AG09319 (cell line): Measurements from ENCODE around the gene DUSP9.

Experiments
- DNase-seq: peaks from one replicate; pipeline ENCODE4 v3.0.0-alpha.2; 2010; ENCODE audit warnings: low read depth; ENCODE audit errors: extremely low read depth
- TF ChIP-seq, protein P1 (sequence below): IDR thresholded peaks from 2 replicates; pipeline ENCODE4 v1.5.1; 2011; ENCODE audit warnings: low read depth, mild to moderate bottlenecking, inconsistent platforms, low read length, moderate library complexity

Gene DUSP9

DNA sequence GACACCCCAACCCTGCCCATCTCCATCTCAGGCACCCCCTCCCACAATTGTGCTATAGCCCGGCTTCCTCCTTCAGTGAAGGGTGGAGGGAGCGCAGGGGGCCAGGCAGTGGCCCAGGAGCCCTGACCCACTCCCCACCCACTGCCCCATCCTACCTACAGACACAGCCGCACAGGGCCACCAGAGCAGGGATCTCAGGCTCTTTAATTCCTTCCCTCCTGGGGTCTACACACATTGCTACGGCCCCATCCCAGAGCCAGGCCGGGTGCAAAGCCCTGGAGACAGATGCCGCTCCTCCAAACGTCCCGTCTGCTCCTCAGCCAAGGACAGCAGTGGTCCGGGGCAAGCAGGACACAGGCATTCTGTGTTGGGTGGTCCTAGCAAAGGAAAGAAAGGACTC, 12.8 kb upstream of the DUSP9 start:
- no peak for DNase-seq
- TF ChIP-seq, protein P1, sequence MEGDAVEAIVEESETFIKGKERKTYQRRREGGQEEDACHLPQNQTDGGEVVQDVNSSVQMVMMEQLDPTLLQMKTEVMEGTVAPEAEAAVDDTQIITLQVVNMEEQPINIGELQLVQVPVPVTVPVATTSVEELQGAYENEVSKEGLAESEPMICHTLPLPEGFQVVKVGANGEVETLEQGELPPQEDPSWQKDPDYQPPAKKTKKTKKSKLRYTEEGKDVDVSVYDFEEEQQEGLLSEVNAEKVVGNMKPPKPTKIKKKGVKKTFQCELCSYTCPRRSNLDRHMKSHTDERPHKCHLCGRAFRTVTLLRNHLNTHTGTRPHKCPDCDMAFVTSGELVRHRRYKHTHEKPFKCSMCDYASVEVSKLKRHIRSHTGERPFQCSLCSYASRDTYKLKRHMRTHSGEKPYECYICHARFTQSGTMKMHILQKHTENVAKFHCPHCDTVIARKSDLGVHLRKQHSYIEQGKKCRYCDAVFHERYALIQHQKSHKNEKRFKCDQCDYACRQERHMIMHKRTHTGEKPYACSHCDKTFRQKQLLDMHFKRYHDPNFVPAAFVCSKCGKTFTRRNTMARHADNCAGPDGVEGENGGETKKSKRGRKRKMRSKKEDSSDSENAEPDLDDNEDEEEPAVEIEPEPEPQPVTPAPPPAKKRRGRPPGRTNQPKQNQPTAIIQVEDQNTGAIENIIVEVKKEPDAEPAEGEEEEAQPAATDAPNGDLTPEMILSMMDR, result no peak

DNA sequence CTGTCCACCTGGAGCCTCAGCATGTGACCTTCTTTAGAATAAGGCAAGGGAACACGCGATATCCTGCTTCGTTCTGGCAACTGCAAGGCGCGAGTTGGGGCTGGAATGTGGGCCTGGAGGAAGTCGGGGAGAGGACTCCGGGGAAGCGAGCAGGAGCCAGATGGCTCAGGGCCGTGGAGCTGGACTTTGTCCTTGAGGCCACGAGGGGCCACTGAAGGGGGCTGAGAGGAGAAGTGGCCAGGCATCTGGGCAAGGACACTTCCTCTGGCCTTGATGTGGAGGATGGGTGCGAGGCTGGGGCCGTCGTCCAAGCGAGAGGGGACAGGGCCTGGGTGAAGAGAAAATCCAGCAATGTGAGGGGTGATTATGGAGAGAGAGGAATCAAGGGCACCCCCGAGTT, 12.2 kb upstream of the DUSP9 start:
- TF ChIP-seq, protein P1, result no peak
- no peak for DNase-seq

DNA sequence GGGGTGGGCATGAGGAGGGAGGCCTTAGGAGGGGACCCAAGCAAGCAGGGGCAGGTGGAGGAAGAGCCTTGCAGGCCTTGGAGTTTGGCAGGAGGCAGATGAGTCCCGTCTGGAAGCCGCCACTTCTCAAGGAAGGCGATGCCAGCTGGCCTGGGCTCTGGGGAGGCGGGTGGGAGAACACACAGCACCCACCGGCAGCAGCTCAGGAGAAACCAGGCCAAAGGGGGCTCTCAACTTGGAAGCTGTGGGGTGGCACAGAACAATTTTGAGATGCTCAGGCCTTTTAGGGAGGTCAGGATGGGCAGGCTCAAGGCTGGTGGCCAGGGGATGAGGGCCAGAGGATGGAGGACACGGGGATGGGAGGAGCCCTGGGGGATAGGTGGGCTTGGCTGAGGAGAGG, 11.6 kb upstream of the DUSP9 start:
- DNase-seq, result no peak
- TF ChIP-seq, protein P1, result no peak

DNA sequence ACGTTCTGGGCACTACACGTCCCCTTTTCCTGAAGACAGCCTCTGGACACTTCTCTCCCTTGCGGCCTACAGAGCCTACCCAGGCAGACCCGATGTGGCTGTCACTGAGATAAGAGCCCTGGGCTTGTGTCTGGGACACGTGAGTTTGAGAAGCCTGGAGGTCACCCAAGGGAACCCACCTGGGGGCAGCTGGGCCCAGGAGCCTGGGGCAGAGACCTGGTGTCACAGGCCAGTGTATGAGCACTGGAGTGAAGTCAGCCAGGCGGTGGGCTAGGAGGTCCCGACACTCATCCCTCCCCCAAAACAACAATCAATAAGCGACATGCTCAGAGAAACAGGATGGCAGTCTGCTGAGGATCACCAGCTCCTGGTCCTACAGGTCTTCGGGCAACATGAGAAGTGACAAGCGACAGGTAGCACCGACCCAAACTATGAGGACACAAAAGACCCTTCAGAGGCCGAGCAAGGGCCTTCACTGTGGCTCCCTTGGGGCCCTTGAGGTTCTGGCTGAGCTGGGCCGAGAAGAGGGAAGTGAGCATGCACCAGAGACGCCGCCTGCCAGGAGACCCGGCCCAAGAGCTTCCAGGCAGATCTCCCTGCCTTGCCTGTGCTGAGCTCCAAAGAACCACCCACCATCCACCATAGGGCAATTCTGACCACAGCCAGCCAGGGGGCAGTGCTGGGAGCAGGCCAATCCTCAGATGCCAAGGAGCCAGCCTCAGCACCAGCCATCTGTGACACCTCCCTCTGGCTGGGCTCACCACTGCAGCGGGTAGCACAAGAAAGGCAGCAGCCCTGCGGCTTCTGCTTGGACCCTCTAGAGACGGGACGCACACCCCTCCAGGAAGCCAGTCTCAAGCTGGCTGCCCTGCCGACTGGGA, 11.0 kb upstream of the DUSP9 start:
- TF ChIP-seq, protein P1, result peak; percentile 15
- no peak for DNase-seq

DNA sequence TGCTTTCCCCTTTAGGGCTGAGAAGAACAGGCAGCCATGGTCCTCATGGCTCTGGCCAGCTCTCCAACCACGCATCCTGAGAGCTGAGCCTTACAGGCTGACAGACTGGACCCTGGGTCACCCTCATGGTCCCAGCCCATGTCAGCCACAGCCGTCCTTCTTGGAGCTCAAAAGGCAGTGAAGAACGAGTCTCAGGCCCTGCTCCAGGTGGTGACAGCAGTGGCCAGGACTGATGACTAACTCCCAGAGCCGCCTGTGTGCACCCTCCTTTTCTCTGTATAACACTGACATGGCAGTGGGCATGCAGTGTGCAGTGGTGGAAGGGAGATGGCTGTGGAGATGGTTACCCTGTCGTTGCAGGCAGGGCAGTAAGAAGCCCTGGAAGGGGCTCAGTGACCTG, 10.3 kb upstream of the DUSP9 start:
- TF ChIP-seq, protein P1, result no peak
- no peak for DNase-seq

DNA sequence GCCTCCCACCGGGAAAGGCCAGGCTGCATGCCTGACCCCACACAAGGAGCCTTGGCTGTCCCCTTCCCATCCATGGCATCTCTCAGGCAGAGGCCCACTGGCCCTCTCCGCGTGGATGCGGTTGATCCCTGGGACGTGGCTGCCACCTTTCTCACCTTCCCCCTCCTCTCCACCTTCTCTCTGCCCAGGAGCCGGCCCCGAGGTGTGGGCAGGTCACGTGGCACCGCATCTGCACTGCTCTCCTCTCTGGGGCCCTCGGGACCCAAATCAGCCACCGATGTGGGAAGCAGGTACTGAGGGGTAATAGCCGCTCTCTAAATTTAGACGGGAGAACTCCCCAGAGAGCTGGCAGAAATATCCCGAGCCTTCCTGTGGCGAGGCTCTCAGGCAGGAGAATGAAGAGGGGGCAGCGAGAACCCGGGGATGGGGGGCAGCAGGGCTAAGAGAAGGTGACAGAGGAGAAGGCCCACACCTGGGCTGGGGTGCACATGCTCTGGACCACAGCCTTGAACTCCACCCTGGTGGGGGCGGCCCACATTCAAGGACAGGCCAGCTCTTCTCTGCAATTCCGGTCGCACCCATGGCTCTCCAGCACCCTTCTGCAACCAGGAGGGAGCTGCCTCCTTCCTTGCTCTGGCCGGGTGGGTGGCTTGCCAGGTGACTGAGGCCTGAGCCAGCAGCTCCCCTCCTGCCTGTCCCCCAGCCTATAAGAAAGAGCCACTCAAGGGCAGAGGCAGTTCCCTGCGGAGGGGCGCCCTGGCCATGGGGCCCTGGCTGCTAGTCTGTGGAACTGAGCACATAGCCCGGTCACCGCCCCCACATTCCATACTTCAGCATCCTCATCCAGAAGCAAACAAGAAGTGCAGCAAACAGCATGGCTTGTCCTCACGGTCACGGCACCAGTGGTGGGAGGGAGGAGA, 9.6 kb upstream of the DUSP9 start:
- DNase-seq, result no peak
- TF ChIP-seq, protein P1, result no peak

DNA sequence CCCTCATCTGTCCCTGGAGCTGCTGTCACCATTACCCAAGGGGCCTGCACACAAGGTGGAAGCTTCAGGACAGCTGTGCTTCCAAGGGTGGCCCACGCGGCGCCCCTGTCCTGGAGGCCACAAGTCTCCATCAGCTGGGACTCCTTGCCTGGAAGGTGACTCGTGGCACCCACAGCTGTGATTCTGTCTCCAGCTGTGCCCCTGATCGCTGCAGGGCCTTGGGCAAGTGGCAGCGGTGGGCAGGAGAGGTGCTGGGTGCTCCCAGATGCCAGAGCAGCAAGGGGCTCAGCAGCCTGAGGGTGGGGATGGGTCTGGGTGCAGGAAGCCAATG, 9.0 kb upstream of the DUSP9 start:
- no peak for DNase-seq
- TF ChIP-seq, protein P1, result no peak
